Fibroblast of villous mesenchyme (primary cell): Measurements from ENCODE around the gene DPEP2NB. TPM values are rescaled to one million over a fixed set of nuclear protein-coding genes. Genes with fewer than 3 reads are reported as not detected.

Source experiments
- DNase-seq: peaks from one replicate; pipeline ENCODE4 v3.0.0-alpha.2; 2010; ENCODE audit warnings: low read depth
- H3K4me3 ChIP-seq: 2 replicates; pipeline ENCODE4 v1.5.1; 2011; ENCODE audit warnings: low read depth, mild to moderate bottlenecking, low read length
- CTCF ChIP-seq: IDR thresholded peaks from 2 replicates; pipeline ENCODE4 v1.5.1; 2012; ENCODE audit warnings: low read depth, mild to moderate bottlenecking, low read length; ENCODE audit not compliant: insufficient read depth
- total RNA-seq: library from RNA; depleted of rRNA; stranded (reverse); fragments of >200 nt; gene quantifications from 2 replicates; pipeline ENCODE4 v1.2.3, GENCODE V29; 2012

DPEP2NB gene
- total RNA-seq, 1 donor: under 0.01 TPM

GRCh38 chr16:68049449-68049848, 33.7 kb upstream of the DPEP2NB start:
- TF ChIP-seq CTCF: no peak
- no peak for DNase-seq
- H3K4me3 ChIP-seq: no peak overlapping the region

DNA sequence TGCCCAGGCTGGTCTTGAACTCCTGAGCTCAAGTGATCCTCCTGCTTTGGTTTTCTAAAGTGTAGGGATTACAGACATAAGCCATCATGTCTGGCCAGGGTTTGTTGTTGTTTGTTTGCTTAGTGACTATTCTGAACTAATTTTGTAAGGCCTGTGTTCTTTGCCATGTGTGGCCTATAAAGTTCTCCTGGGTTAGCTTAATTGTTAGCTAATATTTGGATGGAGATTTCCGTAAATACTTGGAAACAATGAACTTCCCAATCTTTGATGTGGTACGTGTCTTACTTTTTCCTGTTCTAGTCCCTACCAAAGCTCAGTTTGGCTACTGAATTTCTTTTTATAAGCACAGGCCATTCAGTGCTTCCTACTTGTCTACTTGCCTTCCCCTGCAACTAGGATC, 32.3 kb upstream of the DPEP2NB start:
- no peak for DNase-seq

DNA sequence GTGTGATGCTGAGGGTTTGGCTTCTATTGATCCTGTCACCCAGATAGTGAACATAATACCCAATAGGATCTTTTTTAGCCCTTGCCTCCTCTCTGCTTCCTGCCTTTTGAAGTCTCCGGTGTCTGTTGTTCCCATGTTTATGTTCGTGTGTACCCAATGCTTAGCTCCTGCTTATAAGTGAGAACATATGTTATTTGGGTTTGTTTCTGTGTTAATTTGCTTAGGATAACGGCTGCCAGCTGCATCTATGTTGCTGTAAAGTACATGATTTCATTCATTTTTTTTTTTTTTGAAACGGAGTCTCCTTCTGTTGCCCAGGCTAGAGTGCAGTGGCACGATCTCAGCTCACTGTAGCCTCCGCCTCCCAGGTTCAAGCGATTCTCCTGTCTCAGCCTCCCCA, 30.4 kb upstream of the DPEP2NB start:
- DNase-seq: no peak
- no peak overlapping the region for H3K4me3 ChIP-seq
- TF ChIP-seq CTCF: no peak

More for the DNA sequence above, 32.3 kb upstream of the DPEP2NB start:
- no peak overlapping the region for H3K4me3 ChIP-seq
- no peak for TF ChIP-seq CTCF

GRCh38 chr16:68041783-68042182, 26.1 kb upstream of the DPEP2NB start:
- H3K4me3 ChIP-seq: no peak overlapping the region
- no peak for TF ChIP-seq CTCF
- no peak for DNase-seq

DNA sequence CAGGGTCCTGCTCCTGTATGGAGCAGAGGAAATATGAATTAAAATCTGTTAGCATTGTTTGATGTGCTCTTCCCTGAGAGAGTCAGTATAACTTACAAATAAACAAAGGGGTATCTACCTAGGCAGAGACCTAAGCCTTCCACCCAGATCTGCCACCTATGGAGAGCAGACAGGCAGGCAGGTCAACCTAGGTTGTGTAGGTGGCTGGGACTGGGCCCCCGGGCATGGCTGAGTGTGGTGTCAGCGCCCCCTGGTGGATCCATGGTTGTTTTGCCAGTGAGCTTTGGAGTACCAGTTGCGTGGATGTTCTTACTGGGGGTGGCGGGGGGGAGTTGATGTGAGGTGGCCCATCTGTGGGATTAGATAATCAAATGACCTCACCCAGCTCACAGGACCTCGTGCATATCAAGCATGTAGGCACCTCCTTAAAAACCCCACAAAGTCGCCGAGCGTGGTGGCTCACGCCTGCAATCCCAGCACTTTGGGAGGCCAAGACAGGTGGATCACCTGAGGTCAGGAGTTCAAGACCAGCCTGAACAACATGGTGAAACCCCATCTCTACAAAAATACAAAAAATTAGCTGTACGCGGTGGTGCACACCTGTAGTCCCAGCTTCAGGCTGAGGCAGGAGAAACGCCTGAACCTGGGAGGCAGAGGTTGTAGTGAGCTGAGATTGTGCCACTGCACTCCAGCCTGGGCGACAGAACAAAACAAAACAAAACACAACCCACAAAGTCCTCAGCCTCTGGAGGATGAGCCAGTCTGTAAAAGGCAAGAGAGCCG, 25.0 kb upstream of the DPEP2NB start:
- no peak overlapping the region for H3K4me3 ChIP-seq
- peak; percentile 86 for TF ChIP-seq CTCF
- DNase-seq: peak; percentile 64

DNA sequence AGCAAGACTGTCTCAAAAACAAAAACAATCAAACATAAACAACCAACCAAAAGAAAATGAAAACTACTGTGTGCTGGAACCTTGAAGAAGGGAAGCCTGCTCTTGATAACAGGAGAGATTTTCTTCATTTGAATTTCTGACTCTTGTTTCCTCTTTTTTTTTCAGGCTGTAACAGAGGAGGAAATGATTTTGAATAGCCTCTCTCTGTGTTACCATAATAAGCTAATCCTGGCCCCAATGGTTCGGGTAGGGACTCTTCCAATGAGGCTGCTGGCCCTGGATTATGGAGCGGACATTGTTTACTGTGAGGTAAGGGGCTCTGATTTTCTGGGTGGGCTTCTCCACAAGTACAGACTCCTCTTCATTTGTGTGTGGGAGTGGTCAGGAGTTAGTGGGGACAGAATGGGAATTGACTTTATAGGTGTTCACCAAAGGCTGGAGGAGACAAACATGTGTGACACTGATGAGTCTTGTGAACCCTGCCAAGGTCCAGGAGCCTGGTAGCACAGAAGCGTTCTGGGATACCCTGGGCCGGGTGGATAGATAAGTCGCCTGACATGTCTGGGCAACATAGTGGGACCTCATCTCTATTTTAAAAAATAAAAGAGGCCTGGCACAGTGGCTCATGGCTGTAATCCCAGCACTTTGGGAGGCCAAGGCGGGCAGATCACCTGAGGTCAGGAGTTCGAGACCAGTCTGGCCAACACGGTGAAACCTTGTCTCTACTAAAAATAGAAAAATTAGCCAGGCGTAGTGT, 22.3 kb upstream of the DPEP2NB start:
- no peak for TF ChIP-seq CTCF
- H3K4me3 ChIP-seq: no peak overlapping the region
- no peak for DNase-seq
